ENCODE results near the gene OR7G2.
"Not testable (repeated sequence)": the region's sequence is repeated elsewhere in the genome, so short reads cannot be mapped to it uniquely, and the experiment has no call there.

The OR7G2 gene

GRCh38 chr19:9071720-9072119 is 35.6 kb downstream of the OR7G2 start:
- not testable (repeated sequence) for ATAC-seq

DNA sequence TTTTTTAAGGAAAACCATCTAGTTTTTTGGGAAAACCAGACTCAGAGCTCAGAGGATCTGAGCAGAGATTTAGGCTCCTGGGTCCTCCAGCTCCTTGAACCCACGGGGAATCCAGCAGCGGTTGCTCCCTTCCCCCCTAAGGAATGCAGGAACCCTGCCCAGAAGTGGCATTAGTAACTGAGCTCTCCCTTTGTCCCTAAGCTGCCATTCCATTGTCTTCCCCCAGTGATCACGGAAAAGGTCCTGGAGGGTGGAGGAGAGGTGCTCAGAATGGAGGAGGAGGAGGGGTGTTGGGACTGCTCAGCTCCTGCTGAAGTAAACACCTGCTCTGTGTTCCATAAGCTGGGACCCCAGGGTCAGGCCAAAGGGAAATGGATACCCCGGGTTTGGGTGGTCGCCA is 37.2 kb downstream of the OR7G2 start:
- ATAC-seq, result no peak

- no peak for ATAC-seq
These were observed 41.7 kb downstream of the OR7G2 start for GRCh38 chr19:9065457-9066014.

DNA sequence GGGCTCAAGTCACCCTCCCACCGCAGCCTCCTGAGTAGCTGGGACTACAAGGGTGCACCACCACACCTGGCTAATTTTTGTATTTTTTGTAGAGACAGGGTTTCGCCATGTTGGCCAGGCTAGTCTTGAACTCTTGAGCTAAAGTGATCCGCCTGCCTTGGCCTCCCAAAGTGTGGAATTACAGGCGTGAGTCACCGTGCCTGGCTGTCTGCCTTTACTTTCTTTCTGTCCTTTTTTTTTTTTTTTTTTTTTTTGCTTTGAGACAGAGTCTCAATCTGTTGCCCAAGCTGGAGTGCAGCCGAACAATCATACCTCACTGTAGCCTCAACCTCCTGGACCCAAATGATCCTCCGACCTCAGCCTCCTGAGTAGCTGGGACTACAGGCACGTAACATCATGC is 45.4 kb downstream of the OR7G2 start:
- no peak for ATAC-seq

GRCh38 chr19:9060564-9061340 is 46.5 kb downstream of the OR7G2 start:
- ATAC-seq, result no peak

DNA sequence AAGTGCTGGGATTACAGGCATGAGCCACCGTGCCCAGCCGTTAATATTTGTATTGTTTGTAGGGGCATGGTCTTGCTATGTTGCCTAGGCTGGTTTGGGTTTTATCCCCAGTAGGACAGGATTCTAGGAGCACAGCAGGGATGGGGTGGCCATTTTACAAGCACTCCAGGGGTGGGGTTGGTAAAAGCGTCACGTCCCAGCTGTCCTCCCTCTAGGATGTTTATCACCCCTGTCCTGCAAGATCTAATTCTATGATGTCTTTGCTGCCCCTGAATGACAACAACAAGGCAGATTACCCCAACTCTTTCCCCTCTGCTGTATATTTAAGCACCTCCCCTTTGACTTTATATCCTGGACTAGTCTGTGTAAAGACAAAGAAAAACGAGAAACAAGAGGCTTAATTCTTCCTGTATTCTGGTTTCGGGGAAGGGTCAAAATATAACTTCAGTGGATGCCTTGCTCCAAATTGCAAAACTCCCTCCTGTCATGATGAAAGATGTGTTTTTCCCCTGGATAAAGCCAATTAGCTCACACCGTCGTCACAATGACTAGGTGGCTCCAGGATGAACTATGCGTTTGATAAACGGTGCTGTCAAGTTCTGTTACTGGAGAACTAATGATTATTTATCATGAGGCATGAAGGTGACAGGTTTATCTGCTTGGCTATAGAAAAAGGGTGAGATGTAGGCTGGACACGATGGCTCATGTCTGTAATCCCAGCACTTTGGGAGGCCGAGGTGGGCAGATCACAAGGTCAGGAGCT is 48.2 kb downstream of the OR7G2 start:
- no peak for ATAC-seq

- no peak for ATAC-seq
These were observed 49.6 kb downstream of the OR7G2 start for GRCh38 chr19:9057505-9058258.

GRCh38 chr19:9056131-9056530 is 51.1 kb downstream of the OR7G2 start:
- ATAC-seq, result not testable (repeated sequence)

GRCh38 chr19:9054765-9055164 is 52.5 kb downstream of the OR7G2 start:
- ATAC-seq, result no peak

- no peak for ATAC-seq
These were observed 53.1 kb downstream of the OR7G2 start for GRCh38 chr19:9054207-9054606.

DNA sequence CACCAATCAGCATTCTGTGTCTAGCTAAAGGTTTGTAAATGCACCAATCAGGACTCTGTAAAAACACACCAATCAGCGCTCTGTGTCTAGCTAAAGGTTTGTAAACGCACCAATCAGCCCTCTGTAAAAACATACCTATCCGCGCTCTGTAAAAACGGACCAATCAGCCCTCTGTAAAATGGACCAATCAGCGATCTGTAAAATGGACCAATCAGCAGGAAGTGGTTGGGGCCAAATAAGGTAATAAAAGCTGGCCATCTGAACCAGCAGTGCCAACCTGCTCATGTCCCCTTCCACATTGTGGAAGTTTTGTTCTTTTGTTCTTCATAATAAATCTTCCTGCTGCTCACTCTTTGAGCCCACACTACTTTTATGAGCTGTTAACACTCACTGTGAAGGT is 53.6 kb downstream of the OR7G2 start:
- ATAC-seq, result not testable (repeated sequence)

DNA sequence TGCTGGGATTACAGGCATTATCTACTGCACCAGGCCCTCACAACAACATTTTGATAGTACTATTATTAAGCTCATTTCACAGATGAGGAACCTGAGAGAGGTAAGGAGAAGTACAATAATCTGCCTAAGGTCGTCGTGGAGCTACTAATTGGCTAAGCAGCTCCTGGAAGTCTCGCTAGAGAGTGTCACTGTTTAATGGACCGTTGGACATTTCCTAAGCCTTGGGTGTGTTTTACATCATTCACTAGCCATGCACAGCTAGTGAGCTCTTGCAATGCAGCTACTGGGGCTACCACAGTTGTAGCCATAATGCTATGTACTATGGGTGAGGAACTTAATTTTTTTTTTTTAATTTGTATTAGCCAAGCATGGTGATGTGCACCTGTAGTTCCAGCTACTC is 54.4 kb downstream of the OR7G2 start:
- no peak for ATAC-seq
